Measurements from ENCODE around the gene ENG.

GRCh38 chr9:127884976-127885490 lies 30.6 kb upstream of the ENG start:
- TF ChIP-seq ATF3 (IDR thresholded peaks at IDR 0.05) = no peak
- TF ChIP-seq CTCF (IDR thresholded peaks at IDR 0.05 in 2 of 3, conservative IDR thresholded peaks at IDR 0.05 in 1 of 3; ENCODE audit: borderline replicate concordance in 1 of 3, insufficient read depth in 1 of 3, low read depth in 2 of 3, low read length in 2 of 3) = no peak
- no peak for TF ChIP-seq EZH2 (IDR thresholded peaks at IDR 0.05)
- no peak for TF ChIP-seq JUND (IDR thresholded peaks at IDR 0.05)
- no peak for TF ChIP-seq POLR2A (IDR thresholded peaks at IDR 0.05; ENCODE audit: borderline replicate concordance, extremely low read depth, insufficient read depth, insufficient read length)
- no peak for TF ChIP-seq TCF7L2 (IDR thresholded peaks at IDR 0.05; ENCODE audit: borderline replicate concordance, extremely low read depth, insufficient read depth, insufficient read length)
- no peak for TF ChIP-seq SP1 (IDR thresholded peaks at IDR 0.05; ENCODE audit: low read depth)
